IPS-18c (cell line): Measurements from ENCODE around the gene GRM4.

Experiments
- H3K4me3 ChIP-seq: 2 replicates; pipeline ENCODE4 v1.7.0; 2013; ENCODE audit warnings: low read depth, mild to moderate bottlenecking, low read length, moderate library complexity; ENCODE audit not compliant: insufficient read depth
- H3K9me3 ChIP-seq: one replicate; pipeline ENCODE4 v1.6.1; 2013; ENCODE audit warnings: mild to moderate bottlenecking, low read length, moderate library complexity; ENCODE audit not compliant: control insufficient read depth, insufficient read depth

Gene GRM4

GRCh38 chr6:33978412-33979150 is 167.3 kb downstream of the GRM4 start:
- Histone ChIP-seq H3K4me3 (no peak overlapping the region), H3K9me3 (no peaks in the 10 kb centered on the region)

GRCh38 chr6:33977606-33978411 is 168.1 kb downstream of the GRM4 start:
- Histone ChIP-seq H3K9me3 (no peaks in the 10 kb centered on the region), H3K4me3 (no peak overlapping the region)

- Histone ChIP-seq H3K9me3 (peaks cover 3% of the 10 kb centered on the region), H3K4me3 (peak overlapping the region; percentile 51; the same call in 1 of the 2 replicates)
Observed at GRCh38 chr6:33976437-33977360, 169.2 kb downstream of the GRM4 start.

GRCh38 chr6:33975661-33976436 is 170.0 kb downstream of the GRM4 start:
- H3K9me3 ChIP-seq: peaks cover 3% of the 10 kb centered on the region
- H3K4me3 ChIP-seq: peak overlapping the region; percentile 51

GRCh38 chr6:33974471-33974870 is 171.4 kb downstream of the GRM4 start:
- Histone ChIP-seq H3K9me3 (peaks cover 3% of the 10 kb centered on the region), H3K4me3 (no peak overlapping the region)

- Histone ChIP-seq H3K9me3 (peaks cover 3% of the 10 kb centered on the region), H3K4me3 (no peak overlapping the region)
Observed at GRCh38 chr6:33974030-33974429, 171.9 kb downstream of the GRM4 start.

- Histone ChIP-seq H3K4me3 (no peak overlapping the region), H3K9me3 (peaks cover 3% of the 10 kb centered on the region)
Observed at GRCh38 chr6:33971580-33971979, 174.3 kb downstream of the GRM4 start.
